ENCODE results near the gene PHRF1. TPM values are rescaled to one million over a fixed set of nuclear protein-coding genes. Genes with fewer than 3 reads are reported as not detected.

PHRF1 gene
- total RNA-seq, 1 experiment from 2014 or later = 36.5 TPM

- in situ Hi-C loops (cut with HindIII; ENCODE audit: low pct_unique_long_range_greater_than_20kb, low sequenced_read_pairs) = no loop called here
- DNase-seq (ENCODE audit: low read depth) = no peak
Measured at GRCh38 chr11:555780-556661, 20.2 kb upstream of the PHRF1 start.

- no peak for DNase-seq (ENCODE audit: low read depth)
- in situ Hi-C loops (cut with HindIII; ENCODE audit: low pct_unique_long_range_greater_than_20kb, low sequenced_read_pairs) = no loop called here
Measured at GRCh38 chr11:556662-557256, 19.5 kb upstream of the PHRF1 start.

- no peak for DNase-seq (ENCODE audit: low read depth)
- in situ Hi-C loops (cut with HindIII; ENCODE audit: low pct_unique_long_range_greater_than_20kb, low sequenced_read_pairs) = no loop called here
Measured at GRCh38 chr11:557328-558132, 18.7 kb upstream of the PHRF1 start.

GRCh38 chr11:558503-558902 is 17.8 kb upstream of the PHRF1 start:
- in situ Hi-C loops (cut with HindIII; ENCODE audit: low pct_unique_long_range_greater_than_20kb, low sequenced_read_pairs) = no loop called here
- no peak for DNase-seq (ENCODE audit: low read depth)

- in situ Hi-C loops (cut with HindIII; ENCODE audit: low pct_unique_long_range_greater_than_20kb, low sequenced_read_pairs) = no loop called here
- no peak for DNase-seq (ENCODE audit: low read depth)
Measured at GRCh38 chr11:559020-559620, 17.1 kb upstream of the PHRF1 start.

GRCh38 chr11:559712-560304 is 16.5 kb upstream of the PHRF1 start:
- no peak for DNase-seq (ENCODE audit: low read depth)
- in situ Hi-C loops (cut with HindIII; ENCODE audit: low pct_unique_long_range_greater_than_20kb, low sequenced_read_pairs) = no loop called here

- in situ Hi-C loops (cut with HindIII; ENCODE audit: low pct_unique_long_range_greater_than_20kb, low sequenced_read_pairs) = no loop called here
- DNase-seq (ENCODE audit: low read depth) = peak; percentile 64
Measured at GRCh38 chr11:560305-561147, 15.7 kb upstream of the PHRF1 start, which contains the start of the genes LMNTD2 and RASSF7. Gene LMNTD2 (minus strand): TSS chr11:560738. CDS start chr11:560716, 22 bp downstream. Gene RASSF7 (plus strand): TSS chr11:560970. CDS start chr11:561769, 799 bp downstream.

- peak; percentile 92 for DNase-seq (ENCODE audit: low read depth)
Measured at GRCh38 chr11:561148-562003, 14.9 kb upstream of the PHRF1 start.

GRCh38 chr11:562046-562645 is 14.1 kb upstream of the PHRF1 start:
- DNase-seq (ENCODE audit: low read depth) = no peak
- in situ Hi-C loops (cut with HindIII; ENCODE audit: low pct_unique_long_range_greater_than_20kb, low sequenced_read_pairs) = no loop called here

More at GRCh38 chr11:561148-562003, 14.9 kb upstream of the PHRF1 start:
- in situ Hi-C loops (cut with HindIII; ENCODE audit: low pct_unique_long_range_greater_than_20kb, low sequenced_read_pairs) = no loop called here

- in situ Hi-C loops (cut with HindIII; ENCODE audit: low pct_unique_long_range_greater_than_20kb, low sequenced_read_pairs) = no loop called here
Measured at GRCh38 chr11:563066-563811, 13.0 kb upstream of the PHRF1 start.

GRCh38 chr11:563812-564578 is 12.3 kb upstream of the PHRF1 start:
- DNase-seq (ENCODE audit: low read depth) = no peak
- in situ Hi-C loops (cut with HindIII; ENCODE audit: low pct_unique_long_range_greater_than_20kb, low sequenced_read_pairs) = no loop called here

More at GRCh38 chr11:563066-563811, 13.0 kb upstream of the PHRF1 start:
- no peak for DNase-seq (ENCODE audit: low read depth)

GRCh38 chr11:565921-566509 is 10.3 kb upstream of the PHRF1 start:
- no peak for DNase-seq (ENCODE audit: low read depth)
- in situ Hi-C loops (cut with HindIII; ENCODE audit: low pct_unique_long_range_greater_than_20kb, low sequenced_read_pairs) = no loop called here

GRCh38 chr11:567011-567628 is 9.2 kb upstream of the PHRF1 start:
- in situ Hi-C loops (cut with HindIII; ENCODE audit: low pct_unique_long_range_greater_than_20kb, low sequenced_read_pairs) = no loop called here
- DNase-seq (ENCODE audit: low read depth) = no peak

All from Caki2 (cell line).